ENCODE data around the gene PPP1R1A.

DNA sequence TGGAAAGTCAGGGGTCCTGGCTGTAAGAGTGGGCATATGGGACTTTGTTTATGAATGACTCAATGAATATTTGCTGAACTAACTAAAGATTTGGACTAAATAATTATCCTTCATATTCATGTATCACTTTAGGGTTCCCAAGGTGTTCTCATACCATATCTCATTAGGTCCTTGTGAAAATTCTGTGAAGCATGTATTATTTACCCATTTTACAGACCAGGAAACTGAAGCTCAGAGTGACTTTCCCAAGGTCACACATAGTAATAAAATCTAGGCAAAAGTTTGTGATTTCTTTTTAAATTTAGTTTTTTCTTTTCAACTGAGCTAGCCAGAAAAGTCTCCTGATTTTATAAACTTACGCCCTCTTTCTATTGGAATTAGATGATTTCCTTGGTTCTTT lies 29.7 kb downstream of the PPP1R1A start:
- TF ChIP-seq, protein P1, sequence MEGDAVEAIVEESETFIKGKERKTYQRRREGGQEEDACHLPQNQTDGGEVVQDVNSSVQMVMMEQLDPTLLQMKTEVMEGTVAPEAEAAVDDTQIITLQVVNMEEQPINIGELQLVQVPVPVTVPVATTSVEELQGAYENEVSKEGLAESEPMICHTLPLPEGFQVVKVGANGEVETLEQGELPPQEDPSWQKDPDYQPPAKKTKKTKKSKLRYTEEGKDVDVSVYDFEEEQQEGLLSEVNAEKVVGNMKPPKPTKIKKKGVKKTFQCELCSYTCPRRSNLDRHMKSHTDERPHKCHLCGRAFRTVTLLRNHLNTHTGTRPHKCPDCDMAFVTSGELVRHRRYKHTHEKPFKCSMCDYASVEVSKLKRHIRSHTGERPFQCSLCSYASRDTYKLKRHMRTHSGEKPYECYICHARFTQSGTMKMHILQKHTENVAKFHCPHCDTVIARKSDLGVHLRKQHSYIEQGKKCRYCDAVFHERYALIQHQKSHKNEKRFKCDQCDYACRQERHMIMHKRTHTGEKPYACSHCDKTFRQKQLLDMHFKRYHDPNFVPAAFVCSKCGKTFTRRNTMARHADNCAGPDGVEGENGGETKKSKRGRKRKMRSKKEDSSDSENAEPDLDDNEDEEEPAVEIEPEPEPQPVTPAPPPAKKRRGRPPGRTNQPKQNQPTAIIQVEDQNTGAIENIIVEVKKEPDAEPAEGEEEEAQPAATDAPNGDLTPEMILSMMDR (IDR thresholded peaks at IDR 0.05): no peak
- no peak for TF ChIP-seq POLR2A (IDR thresholded peaks at IDR 0.05)
